A549 (cell line): Measurements from ENCODE around the gene PLSCR3.

Experiments
- FOSL2 ChIP-seq, 2 experiments: fragments of 450-650 bp in 1 of 2; fragments of >200 bp in 1 of 2; sonication (Bioruptor Twin) in 1 of 2; formaldehyde crosslinking; IDR thresholded peaks; 2 replicates each; pipeline versions ENCODE4 v1.5.0 to v1.6.1; 2016 to 2020; ENCODE audit warnings: mild to moderate bottlenecking in 1 of 2, moderate library complexity in 1 of 2
- POLR2A ChIP-seq: IDR thresholded peaks from 2 replicates; pipeline ENCODE4 v1.6.1; 2012; ENCODE audit warnings: mild to moderate bottlenecking, low read length
- RAD21 ChIP-seq, 2 experiments: fragments of >200 bp in 1 of 2; sonication (Bioruptor Twin) in 1 of 2; formaldehyde crosslinking in 1 of 2; IDR thresholded peaks in 1 of 2; conservative IDR thresholded peaks in 1 of 2; 2 replicates in 1 of 2; 3 replicates in 1 of 2; pipeline ENCODE4 v1.6.1; 2012 to 2018; ENCODE audit warnings: inconsistent platforms in 1 of 2
- TF ChIP-seq, protein P1 (sequence below): fragments of >200 bp; sonication (Bioruptor Twin); formaldehyde crosslinking; IDR thresholded peaks from 3 replicates; pipeline ENCODE4 v1.5.1; 2016

DNA sequence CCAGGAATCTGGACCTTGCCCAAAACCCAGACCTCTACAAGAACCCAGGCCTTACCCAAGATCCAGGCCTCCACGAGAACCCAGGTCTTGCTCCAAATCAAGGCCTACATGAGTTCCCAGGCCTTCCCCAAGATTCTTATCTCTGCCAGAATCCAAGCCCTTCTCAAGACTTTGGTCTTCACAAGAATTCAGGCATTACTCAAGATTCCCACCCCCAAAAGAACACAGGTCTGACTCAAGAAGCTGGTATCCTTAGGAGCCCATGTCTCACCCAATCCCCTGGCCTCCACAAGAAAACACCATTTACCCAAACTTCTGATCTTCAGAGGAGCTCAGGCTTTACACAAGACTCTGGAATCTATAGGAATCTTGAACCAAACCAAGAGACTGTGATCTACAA lies 36.9 kb upstream of the PLSCR3 start:
- TF ChIP-seq, protein P1, sequence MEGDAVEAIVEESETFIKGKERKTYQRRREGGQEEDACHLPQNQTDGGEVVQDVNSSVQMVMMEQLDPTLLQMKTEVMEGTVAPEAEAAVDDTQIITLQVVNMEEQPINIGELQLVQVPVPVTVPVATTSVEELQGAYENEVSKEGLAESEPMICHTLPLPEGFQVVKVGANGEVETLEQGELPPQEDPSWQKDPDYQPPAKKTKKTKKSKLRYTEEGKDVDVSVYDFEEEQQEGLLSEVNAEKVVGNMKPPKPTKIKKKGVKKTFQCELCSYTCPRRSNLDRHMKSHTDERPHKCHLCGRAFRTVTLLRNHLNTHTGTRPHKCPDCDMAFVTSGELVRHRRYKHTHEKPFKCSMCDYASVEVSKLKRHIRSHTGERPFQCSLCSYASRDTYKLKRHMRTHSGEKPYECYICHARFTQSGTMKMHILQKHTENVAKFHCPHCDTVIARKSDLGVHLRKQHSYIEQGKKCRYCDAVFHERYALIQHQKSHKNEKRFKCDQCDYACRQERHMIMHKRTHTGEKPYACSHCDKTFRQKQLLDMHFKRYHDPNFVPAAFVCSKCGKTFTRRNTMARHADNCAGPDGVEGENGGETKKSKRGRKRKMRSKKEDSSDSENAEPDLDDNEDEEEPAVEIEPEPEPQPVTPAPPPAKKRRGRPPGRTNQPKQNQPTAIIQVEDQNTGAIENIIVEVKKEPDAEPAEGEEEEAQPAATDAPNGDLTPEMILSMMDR, result no peak
- no peak for TF ChIP-seq POLR2A
- no peak for TF ChIP-seq FOSL2 (IDR thresholded peaks at IDR 0.05)
- no peak for TF ChIP-seq FOSL2 (CRISPR knock-in tag; IDR thresholded peaks at IDR 0.05)
- TF ChIP-seq RAD21 (conservative IDR thresholded peaks at IDR 0.05 in 1 of 2, IDR thresholded peaks at IDR 0.05 in 1 of 2), result no peak
